SIG-M5 treated with dmso at 0.1 percent for 504 hours (cell line): Measurements from ENCODE around the gene KRTAP10-8.
"Not testable (repeated sequence)": the region's sequence is repeated elsewhere in the genome, so short reads cannot be mapped to it uniquely, and the experiment has no call there.

Source experiments
- DNase-seq: peaks from one replicate; lab custom pipeline; 2025; ENCODE audit not compliant: unreplicated experiment; lab: John Stamatoyannopoulos, UW

The KRTAP10-8 gene

GRCh38 chr21:44643741-44644310 is 31.9 kb downstream of the KRTAP10-8 start:
- no peak for DNase-seq

- no peak for DNase-seq
Observed at GRCh38 chr21:44644878-44645277, 33.0 kb downstream of the KRTAP10-8 start.

GRCh38 chr21:44646366-44647221 is 34.7 kb downstream of the KRTAP10-8 start, which contains the start of gene KRTAP10-11:
TSS of gene KRTAP10-11 (plus strand) at chr21:44646414. CDS start at chr21:44646459, 45 bp downstream.
- not testable (repeated sequence) for DNase-seq

- DNase-seq = no peak
Observed at GRCh38 chr21:44647222-44647552, 35.3 kb downstream of the KRTAP10-8 start.

GRCh38 chr21:44648557-44649311 is 36.9 kb downstream of the KRTAP10-8 start:
- DNase-seq = no peak

- no peak for DNase-seq
Observed at GRCh38 chr21:44649521-44650100, 37.7 kb downstream of the KRTAP10-8 start.

GRCh38 chr21:44650265-44650972 is 38.5 kb downstream of the KRTAP10-8 start:
- no peak for DNase-seq

GRCh38 chr21:44650973-44651675 is 39.2 kb downstream of the KRTAP10-8 start:
- no peak for DNase-seq

- DNase-seq = no peak
Observed at GRCh38 chr21:44653123-44653522, 41.2 kb downstream of the KRTAP10-8 start.

- no peak for DNase-seq
Observed at GRCh38 chr21:44653656-44654575, 42.0 kb downstream of the KRTAP10-8 start.

- no peak for DNase-seq
Observed at GRCh38 chr21:44654576-44655175, 42.8 kb downstream of the KRTAP10-8 start, which contains the start of gene KRTAP12-4. TSS of gene KRTAP12-4 (minus strand) at chr21:44654659. CDS start at chr21:44654614, 45 bp downstream.

GRCh38 chr21:44656868-44657267 is 45.0 kb downstream of the KRTAP10-8 start:
- no peak for DNase-seq

- no peak for DNase-seq
Observed at GRCh38 chr21:44657635-44658540, 46.0 kb downstream of the KRTAP10-8 start, which contains the start of gene KRTAP12-3. TSS of gene KRTAP12-3 (plus strand) at chr21:44657932. CDS start at chr21:44657980, 48 bp downstream.

- no peak for DNase-seq
Observed at GRCh38 chr21:44658541-44658910, 46.6 kb downstream of the KRTAP10-8 start.

GRCh38 chr21:44658913-44659595 is 47.2 kb downstream of the KRTAP10-8 start:
- DNase-seq = no peak

- not testable (repeated sequence) for DNase-seq
Observed at GRCh38 chr21:44661567-44661966, 49.7 kb downstream of the KRTAP10-8 start.
